ENCODE data around the gene SELENOT.

SELENOT gene

DNA sequence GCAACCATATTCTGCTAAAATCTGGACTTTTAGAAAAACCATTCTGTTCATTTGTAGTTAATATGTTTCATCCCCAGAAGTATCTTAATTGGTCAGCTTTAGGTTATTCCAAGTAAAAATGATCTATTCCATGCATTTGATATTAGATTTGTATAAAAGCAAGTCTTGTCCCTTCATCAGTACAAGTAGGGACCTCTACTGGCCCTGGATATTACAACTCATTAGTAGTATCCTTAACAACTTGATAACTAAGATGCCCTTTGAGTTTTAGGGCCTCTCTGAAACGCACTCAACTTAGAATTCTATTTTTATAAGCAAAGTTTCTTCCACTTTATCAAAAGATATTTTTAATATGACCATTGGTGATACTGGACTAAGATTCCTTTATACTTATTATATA lies 25.3 kb upstream of the SELENOT start:
- Histone ChIP-seq H3K9me3 (ENCODE audit: control insufficient read depth, insufficient read depth, low read length) (no peaks in the 10 kb centered on the region), H3K4me1 (ENCODE audit: control insufficient read depth, low read length) (peaks cover 7% of the 10 kb centered on the region), H3K4me3 (ENCODE audit: low read length) (no peak overlapping the region), H3F3A (ENCODE audit: control insufficient read depth, insufficient read depth) (peaks cover 12% of the 10 kb centered on the region), H3K9me2 (replicated peaks; ENCODE audit: control insufficient read depth, low read length) (no peaks in the 10 kb centered on the region), H4K20me1 (ENCODE audit: control insufficient read depth, insufficient read depth, low read depth, low read length) (no peaks in the 10 kb centered on the region; the same call in 1 of the 2 replicates), H3K79me2 (ENCODE audit: control insufficient read depth, low read length) (peaks cover 50% of the 10 kb centered on the region), H3K27ac (ENCODE audit: low read depth, low read length) (no peak overlapping the region), H3K27me3 (ENCODE audit: control insufficient read depth, low read length) (no peaks in the 10 kb centered on the region), H3K4me2 (ENCODE audit: low read length) (no peak overlapping the region), H3K36me3 (ENCODE audit: control insufficient read depth, low read length) (peaks cover 83% of the 10 kb centered on the region)
- TF ChIP-seq, protein P1, sequence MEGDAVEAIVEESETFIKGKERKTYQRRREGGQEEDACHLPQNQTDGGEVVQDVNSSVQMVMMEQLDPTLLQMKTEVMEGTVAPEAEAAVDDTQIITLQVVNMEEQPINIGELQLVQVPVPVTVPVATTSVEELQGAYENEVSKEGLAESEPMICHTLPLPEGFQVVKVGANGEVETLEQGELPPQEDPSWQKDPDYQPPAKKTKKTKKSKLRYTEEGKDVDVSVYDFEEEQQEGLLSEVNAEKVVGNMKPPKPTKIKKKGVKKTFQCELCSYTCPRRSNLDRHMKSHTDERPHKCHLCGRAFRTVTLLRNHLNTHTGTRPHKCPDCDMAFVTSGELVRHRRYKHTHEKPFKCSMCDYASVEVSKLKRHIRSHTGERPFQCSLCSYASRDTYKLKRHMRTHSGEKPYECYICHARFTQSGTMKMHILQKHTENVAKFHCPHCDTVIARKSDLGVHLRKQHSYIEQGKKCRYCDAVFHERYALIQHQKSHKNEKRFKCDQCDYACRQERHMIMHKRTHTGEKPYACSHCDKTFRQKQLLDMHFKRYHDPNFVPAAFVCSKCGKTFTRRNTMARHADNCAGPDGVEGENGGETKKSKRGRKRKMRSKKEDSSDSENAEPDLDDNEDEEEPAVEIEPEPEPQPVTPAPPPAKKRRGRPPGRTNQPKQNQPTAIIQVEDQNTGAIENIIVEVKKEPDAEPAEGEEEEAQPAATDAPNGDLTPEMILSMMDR (IDR thresholded peaks at IDR 0.05; ENCODE audit: low read depth, low read length, poor library complexity, severe bottlenecking): peak; percentile 15
- TF ChIP-seq EZH2phosphoT487 (IDR thresholded peaks at IDR 0.05; ENCODE audit: borderline replicate concordance, low read length): no peak

DNA sequence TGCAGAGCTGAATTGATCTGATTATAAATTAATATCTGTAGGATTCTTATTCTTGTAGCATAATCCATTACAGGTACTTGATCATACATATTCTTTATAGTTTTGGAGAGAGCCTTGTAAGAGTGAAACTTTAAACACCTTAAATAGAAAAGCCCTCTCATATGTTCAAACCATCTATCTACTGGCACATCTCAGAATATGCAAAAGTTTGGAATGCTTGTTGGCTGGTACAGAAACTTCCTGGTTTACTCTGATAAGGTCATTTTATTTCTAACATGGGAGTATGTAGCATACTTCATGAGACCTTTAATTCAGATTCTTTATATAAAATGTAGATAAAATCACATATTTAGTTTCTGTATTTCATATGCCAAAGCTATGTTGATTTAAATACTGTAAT lies 21.9 kb upstream of the SELENOT start:
- Histone ChIP-seq H3K4me3 (ENCODE audit: low read length) (no peak overlapping the region), H3K4me1 (ENCODE audit: control insufficient read depth, low read length) (no peaks in the 10 kb centered on the region), H3K4me2 (ENCODE audit: low read length) (no peak overlapping the region), H3K27ac (ENCODE audit: low read depth, low read length) (no peak overlapping the region), H3K9me3 (ENCODE audit: control insufficient read depth, insufficient read depth, low read length) (no peaks in the 10 kb centered on the region), H3F3A (ENCODE audit: control insufficient read depth, insufficient read depth) (peaks cover 3% of the 10 kb centered on the region; the same call in 1 of the 2 replicates), H3K79me2 (ENCODE audit: control insufficient read depth, low read length) (peaks cover 63% of the 10 kb centered on the region), H3K9me2 (replicated peaks; ENCODE audit: control insufficient read depth, low read length) (no peaks in the 10 kb centered on the region), H4K20me1 (ENCODE audit: control insufficient read depth, insufficient read depth, low read depth, low read length) (no peaks in the 10 kb centered on the region), H3K27me3 (ENCODE audit: control insufficient read depth, low read length) (no peaks in the 10 kb centered on the region), H3K36me3 (ENCODE audit: control insufficient read depth, low read length) (peaks cover 88% of the 10 kb centered on the region)
- no peak for TF ChIP-seq EZH2phosphoT487 (IDR thresholded peaks at IDR 0.05; ENCODE audit: borderline replicate concordance, low read length)
- TF ChIP-seq, protein P1 (IDR thresholded peaks at IDR 0.05; ENCODE audit: low read depth, low read length, poor library complexity, severe bottlenecking): no peak

DNA sequence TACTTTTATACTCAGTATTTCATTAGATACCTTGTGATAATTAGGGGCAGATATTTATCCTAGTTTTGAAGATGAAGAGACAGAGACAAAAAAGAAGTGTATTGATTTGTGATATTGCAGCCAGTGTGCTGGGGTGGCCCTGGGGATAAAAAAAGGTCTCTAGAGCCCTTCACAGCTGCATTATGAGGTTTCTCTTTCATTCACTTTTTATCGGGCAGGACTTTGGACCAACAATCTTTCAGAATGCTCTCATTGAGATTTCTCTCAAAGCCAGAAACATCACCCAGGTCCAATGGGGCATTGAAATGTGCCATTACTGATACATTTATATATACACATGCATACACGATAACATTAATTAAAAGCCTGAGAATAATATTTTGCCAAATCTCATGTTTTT lies 20.5 kb upstream of the SELENOT start:
- no peak for TF ChIP-seq EZH2phosphoT487 (IDR thresholded peaks at IDR 0.05; ENCODE audit: borderline replicate concordance, low read length)
- TF ChIP-seq, protein P1 (IDR thresholded peaks at IDR 0.05; ENCODE audit: low read depth, low read length, poor library complexity, severe bottlenecking): no peak

More for the DNA sequence above, 20.5 kb upstream of the SELENOT start:
- no peaks in the 10 kb centered on the region for H3K4me1 ChIP-seq (ENCODE audit: control insufficient read depth, low read length)
- H3K79me2 ChIP-seq (ENCODE audit: control insufficient read depth, low read length): peaks cover 58% of the 10 kb centered on the region
- H3K4me2 ChIP-seq (ENCODE audit: low read length): no peak overlapping the region
- H3K27ac ChIP-seq (ENCODE audit: low read depth, low read length): no peak overlapping the region
- H3K36me3 ChIP-seq (ENCODE audit: control insufficient read depth, low read length): peaks cover 78% of the 10 kb centered on the region
- no peaks in the 10 kb centered on the region for H4K20me1 ChIP-seq (ENCODE audit: control insufficient read depth, insufficient read depth, low read depth, low read length)
- H3K9me2 ChIP-seq (replicated peaks; ENCODE audit: control insufficient read depth, low read length): no peaks in the 10 kb centered on the region
- no peak overlapping the region for H3K4me3 ChIP-seq (ENCODE audit: low read length)
- no peaks in the 10 kb centered on the region for H3K9me3 ChIP-seq (ENCODE audit: control insufficient read depth, insufficient read depth, low read length)
- H3K27me3 ChIP-seq (ENCODE audit: control insufficient read depth, low read length): no peaks in the 10 kb centered on the region
- H3F3A ChIP-seq (ENCODE audit: control insufficient read depth, insufficient read depth): peaks cover 9% of the 10 kb centered on the region; the same call in 1 of the 2 replicates
